OCI-M2 (cell line): ENCODE measurements around the gene CENPP.

Experiments
- DNase-seq: peaks from one replicate; lab custom pipeline; 2025; ENCODE audit not compliant: unreplicated experiment; lab: John Stamatoyannopoulos, UW

The CENPP gene

DNA sequence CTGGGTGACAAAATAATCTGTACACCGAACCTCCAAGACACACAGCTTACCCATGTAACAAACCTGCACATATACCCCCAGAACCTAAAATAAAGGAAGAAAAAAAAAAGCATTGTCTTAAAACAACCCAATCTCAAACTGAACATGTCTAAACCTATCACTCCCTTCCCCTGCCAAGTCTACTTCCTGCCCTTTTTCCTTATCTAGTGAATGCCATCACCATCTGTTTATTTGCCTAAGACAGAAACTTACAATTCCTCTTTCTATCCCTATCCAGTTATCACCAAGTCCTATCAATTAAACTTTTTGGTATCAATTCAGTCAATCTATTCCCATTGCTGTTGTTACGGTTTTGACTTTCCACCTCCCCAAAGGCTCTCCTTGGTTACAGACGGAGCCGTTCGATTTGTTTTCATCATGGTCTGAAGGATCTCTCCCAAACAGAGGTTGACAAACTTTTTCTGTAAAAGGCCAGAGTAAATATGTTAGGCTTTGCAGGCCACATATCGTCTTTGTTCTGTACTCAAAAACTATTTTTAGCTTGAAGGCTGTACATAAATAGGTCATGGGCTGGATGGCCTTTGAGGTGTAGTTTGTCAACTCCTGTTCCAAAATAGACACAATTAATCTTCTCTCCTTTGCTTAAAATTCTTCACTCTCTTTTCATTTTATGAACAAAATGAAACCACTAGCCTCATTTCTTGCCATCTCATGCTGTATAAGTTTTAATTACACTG is 12.7 kb upstream of the CENPP start:
- DNase-seq: no peak

DNA sequence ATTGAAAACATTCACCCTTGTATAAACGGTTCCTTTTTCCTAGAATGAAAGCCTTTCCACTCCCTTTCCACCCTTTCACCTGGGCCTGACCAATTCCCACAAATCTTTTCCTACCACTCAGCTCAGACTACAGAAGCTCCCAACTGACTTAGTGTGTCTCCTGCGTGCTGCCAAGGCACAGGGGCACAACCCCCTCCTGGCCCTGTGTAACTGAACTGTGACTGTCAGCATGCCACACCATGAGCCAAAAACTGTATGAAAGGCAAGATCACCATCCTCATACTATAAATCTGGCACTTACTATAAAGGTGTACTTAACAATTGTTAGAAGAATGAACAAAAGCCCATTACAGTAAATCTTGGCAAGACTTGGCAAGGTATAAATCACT is 12.1 kb upstream of the CENPP start:
- DNase-seq: no peak

- no peak for DNase-seq
Measured at GRCh38 chr9:92315456-92315855, 10.3 kb upstream of the CENPP start.

DNA sequence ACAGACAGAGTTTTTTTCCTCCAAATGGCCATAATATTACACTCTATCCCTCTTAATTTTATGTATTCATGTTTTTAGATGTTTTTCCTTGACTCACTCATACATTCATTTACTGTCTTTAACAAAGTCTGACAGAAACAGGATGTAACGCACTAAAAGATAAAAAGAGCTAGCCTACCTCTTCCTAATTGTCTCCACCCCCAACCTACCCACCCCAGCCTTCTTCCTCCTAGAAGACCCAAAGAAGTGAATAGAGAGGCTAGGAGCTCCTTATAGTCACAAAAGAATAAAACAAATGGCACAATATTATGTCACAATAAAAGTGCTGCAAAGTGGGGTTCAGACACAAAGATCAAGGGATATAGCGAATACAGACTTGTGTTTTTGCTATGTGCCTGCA is 1.3 kb upstream of the CENPP start:
- DNase-seq: no peak

GRCh38 chr9:92324889-92325268 is 874 bp upstream of the CENPP start:
- DNase-seq: no peak

DNA sequence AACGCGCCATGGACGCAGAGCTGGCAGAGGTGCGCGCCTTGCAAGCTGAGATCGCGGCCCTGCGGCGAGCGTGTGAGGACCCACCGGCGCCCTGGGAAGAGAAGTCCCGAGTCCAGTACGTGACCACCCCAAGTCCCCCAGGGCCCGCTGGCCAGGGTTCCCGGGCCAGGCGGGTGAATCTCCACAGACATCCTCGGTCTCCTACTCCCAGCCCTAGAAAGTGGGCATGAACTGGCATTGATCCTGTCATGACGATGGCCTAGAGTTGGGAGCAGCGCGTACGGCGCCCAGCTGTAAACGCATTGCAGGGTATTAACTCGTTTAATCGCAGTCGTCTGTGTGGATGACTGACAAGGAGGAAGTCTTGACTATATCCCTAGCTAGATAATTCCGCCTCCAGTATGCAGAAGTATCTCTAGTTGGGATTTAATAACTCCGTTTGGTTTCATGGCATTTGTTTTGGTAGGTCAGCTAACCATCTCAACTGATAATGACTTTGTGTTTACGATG is 293 bp downstream of the CENPP start:
- DNase-seq: no peak

DNA sequence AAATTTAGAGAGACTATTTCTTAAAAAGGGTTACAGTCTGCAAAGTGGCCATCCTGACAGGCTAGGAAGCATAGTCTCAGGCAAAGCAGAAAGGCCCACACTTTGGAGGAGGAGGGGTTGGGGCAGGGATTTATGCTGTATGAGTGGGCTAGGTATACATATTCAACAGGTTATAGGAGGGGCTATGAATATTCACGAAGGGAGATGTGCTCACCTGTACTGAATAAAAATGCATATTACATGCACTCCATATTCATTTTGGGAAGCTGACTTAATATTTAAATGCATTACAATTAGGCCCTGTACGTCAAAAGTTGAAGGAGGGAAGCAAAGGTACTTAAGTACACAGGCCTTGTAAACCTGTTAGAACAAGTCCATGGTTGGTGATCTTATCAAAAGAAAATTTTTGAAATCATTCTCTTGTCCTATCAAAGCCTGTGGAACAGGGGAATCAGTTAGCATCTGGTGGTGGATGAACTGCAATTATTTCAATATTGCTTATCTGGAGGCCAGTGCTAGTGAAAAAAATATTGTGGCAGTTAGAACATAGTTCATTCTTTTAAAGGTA is 1.6 kb downstream of the CENPP start:
- DNase-seq: no peak

GRCh38 chr9:92328225-92328624 is 2.5 kb downstream of the CENPP start:
- DNase-seq: no peak

DNA sequence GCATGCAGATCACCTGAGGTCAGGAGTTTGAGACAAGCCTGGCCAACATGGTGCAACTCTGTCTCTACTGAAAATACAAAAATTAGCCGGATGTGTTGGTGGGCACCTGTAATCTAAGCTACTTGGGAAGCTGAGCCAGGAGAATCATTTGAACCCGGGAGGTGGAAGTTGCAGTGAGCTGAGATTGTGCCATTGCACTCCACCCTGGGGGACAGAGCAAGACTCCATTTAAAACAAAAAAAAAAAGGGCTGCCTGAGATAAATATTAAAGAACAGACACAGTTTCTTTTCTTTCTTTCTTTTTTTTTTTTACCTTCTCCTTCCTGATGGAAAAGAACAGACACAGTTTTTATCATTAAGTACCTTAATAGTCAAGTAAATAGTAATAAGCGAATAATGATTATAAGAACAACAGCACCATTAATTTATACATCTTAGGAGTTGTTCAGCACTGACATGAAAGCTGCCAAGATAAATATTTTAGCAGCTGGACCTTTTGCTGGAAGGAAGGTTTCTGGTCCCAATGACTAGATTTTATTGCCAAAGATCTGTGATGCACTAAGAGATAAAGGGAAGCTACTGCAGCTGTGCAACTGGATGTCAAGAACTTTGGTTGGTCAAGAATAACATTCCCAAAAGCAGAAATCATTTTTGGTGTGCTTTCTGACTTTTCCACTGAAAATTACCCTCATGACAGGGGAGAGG is 7.0 kb downstream of the CENPP start:
- no peak for DNase-seq

- no peak for DNase-seq
Measured at GRCh38 chr9:92333282-92333634, 7.5 kb downstream of the CENPP start.

GRCh38 chr9:92341578-92341977 is 15.8 kb downstream of the CENPP start:
- DNase-seq: no peak

DNA sequence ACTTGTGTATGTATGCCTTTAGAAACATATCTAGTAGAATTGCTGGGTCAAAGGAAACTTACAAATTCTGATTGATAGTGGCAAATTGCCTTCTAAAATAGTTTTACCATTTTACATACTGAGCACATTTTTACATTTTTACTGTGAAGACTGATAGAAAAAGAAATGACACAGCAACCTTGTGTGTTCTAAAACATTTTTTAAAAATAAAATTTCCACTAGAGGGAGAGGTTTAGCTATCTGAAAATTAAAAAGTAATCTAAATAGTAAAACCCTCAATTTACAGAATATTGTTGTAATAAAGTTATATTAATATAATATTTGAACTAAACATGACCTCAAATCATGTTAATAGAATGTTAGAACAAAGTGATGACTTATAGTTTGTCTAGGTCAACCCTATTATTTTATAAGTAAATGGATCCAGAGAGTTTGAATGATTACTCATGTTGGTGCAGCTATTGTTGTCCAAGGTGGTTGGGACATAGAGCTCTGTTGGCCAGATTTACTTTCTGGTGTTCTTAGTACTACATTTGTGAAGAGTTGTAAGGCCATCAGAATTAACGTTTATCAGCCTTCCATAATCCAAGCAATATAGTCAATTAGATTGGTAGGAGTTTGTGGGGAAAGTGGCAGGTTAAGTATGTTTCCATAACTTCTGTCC is 17.2 kb downstream of the CENPP start:
- DNase-seq: no peak

GRCh38 chr9:92345582-92345981 is 19.8 kb downstream of the CENPP start:
- DNase-seq: no peak

GRCh38 chr9:92349771-92350739 is 24.3 kb downstream of the CENPP start:
- DNase-seq: no peak

GRCh38 chr9:92350740-92351133 is 25.0 kb downstream of the CENPP start:
- DNase-seq: no peak

DNA sequence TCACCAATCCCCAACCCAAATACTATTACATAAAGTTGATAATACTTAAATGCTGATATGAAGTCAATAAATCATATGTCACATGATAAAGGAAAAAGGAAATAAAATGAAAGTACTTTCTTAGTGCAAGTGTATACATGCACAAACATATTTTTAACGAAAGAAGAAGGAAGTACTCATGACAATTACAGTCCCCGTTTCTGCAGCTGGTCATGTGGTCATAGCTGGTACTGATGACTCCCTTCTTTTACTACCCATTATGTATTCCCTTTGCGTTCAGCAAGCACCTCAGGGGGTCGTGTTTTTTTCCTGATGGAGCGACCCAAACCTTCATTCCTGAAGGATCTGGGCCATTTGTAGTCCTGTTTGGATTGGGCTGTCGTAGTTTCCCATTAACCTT is 27.3 kb downstream of the CENPP start:
- no peak for DNase-seq

DNA sequence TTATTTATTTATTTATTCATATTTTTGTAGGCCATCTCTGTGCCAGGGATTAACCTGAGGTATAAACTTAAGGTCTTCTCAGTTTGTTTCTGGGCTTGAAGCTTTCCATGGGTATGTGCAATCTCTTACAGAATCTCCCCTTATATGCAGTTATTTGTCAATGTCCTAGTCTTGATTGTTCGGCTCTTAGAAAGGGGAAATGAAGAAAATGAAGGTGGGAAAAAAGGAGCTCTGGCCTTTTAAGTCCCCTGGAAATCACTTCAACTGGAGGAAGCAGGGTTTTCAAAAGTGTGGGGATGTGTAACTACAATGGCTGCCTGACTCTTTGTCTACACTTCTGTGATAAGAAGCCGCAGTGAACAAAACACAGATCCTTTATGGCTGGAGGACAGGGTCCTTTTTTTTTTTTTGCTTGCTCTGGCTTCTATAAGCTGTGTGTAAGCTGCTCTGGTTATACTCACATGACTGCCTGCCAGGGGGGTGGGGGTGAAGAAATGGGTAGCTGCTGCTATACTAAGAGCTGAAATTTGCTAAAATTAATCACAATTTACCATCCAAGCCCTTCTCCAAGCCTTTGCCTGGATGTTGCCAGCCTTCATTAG is 33.7 kb downstream of the CENPP start:
- no peak for DNase-seq

DNA sequence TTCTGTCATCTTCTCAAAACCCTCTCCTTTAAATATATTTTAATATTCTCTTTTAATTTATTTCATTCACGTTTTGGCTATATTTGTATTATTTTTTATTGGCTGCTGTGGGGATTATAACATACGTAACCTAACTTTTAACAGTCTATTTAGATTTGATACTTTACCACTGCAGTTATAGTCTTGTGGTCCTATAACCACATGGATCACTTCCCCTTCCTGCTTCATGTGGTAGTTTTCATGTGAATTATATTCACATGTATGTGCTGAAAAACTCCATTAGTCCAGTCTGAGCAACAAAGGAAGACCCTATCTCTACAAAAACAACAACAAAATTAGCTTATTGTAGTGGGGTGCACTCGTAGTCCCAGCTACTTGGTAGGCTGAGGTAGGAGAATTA is 34.3 kb downstream of the CENPP start:
- no peak for DNase-seq

- no peak for DNase-seq
Measured at GRCh38 chr9:92369075-92369474, 43.3 kb downstream of the CENPP start.

DNA sequence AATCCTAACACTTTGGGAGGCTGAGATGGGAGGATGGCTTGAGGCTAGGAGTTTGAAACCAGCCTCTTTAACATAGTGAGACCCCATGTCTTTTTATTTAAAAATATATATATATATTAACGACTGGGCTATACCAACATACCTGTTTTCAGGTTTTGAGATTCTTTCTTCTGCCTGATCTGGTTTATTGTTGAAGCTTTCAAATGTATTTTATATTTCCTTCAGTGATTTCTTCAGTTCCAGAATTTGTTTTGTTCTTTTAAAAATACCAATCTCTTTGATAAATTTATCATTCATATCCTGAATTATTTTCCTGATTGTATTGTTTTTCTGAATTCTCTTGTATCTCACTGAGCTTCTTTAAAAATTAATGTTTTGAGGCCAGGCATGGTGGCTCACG is 47.4 kb downstream of the CENPP start:
- DNase-seq: no peak
